Measurements from ENCODE around the gene CYP26B1. TPM values are rescaled to one million over a fixed set of nuclear protein-coding genes. Genes with fewer than 3 reads are reported as not detected.

CYP26B1 gene
- total and polyA plus RNA-seq, 9 of the 15 experiments (the other 6 are each of a cell fraction or from before 2014, with no cell fraction given) = 0.01 to 0.13 (median 0.04) TPM; not detected in 6

DNA sequence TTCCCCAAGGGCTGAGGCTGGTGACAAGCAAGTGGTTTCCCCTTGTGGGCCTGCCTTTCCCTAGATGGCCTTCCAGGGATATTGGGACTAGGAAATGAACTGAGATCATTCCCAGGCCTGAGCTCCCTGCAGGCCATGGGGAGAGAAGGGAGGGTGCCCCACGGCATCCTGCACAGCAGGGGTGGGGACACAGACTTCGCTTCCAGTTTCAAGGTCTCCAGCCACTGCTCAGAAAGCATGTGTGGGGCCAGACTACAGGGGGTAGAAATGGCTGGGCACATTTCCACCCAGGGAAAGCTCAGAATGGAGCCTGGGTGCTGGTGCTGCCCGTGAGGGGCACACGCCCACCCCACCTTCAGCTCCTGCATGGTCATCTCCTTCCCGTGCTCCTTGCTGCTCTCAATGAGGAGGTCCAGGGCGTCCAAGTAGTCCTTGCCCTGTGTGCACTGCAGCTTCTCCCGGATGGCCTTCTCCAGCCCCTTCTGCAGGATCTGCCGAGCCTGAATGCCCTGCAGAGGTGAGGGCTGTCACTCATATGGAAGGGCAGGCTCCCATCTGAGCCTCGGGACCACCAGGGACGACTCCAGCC, 13.2 kb downstream of the CYP26B1 start:
- ATAC-seq = no peak
- FAIRE-seq = no peak
- in situ Hi-C loops (cut with MboI) = no loop called here

DNA sequence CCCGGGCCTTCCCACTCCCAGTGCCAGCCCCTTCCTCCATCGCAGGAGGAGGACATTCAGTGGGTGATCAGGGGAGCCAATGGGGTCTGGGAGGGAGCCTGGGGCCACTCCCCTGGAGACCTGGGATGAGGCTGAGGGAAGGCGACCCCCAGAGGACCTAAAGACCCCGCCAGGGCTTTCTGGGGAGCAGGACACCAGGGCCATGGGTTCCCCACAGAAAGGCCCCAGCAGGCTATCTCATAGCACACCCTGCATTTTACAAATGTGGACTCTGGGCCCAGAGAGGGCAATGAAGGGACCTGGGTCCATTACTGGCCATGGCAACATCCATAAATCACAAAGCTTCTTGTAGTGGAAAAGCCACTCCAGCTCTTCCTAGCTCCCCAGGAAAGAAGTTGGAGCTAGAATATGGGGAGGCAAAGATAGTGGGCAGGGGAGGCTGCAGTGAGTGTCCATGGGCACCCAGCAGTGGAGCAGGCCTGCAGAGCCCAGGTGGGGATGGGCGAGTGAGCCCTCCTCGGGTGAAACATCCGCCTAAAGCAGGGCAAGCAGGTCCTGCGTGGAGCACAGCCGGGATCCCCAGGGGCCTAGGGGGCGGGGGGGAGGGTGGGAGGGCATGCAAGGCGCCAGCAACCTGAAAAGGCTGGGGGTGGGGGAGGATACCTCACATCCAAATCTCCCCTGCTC, 13.8 kb downstream of the CYP26B1 start:
- ATAC-seq (no peak), FAIRE-seq (no peak), DNase-seq (ENCODE audit: extremely low read depth in 1 of 4, low spot score in 3 of 4) (no peak)
- H4K20me1 ChIP-seq (replicated peaks; ENCODE audit: control insufficient read depth, insufficient read depth, low read length) = peaks cover 2% of the 10 kb centered on the region; the same call in 1 of the 2 replicates
- BruUV-seq (replicated peaks) = no TSS peak
- H3K79me2 ChIP-seq (ENCODE audit: control insufficient read depth, insufficient read depth, low read length) = no peaks in the 10 kb centered on the region
- no peak overlapping the region for H3K4me2 ChIP-seq (ENCODE audit: insufficient read depth, low read length)
- H3K9me3 ChIP-seq (replicated peaks; ENCODE audit: control insufficient read depth, insufficient read depth, low read depth, low read length) = no peaks in the 10 kb centered on the region
- no peak overlapping the region for H3K9ac ChIP-seq (ENCODE audit: insufficient read depth in 1 of 2, low read depth in 2 of 2, low read length in 2 of 2)
- H3K4me3 ChIP-seq = no peak overlapping the region
- no peaks in the 10 kb centered on the region for H3K36me3 ChIP-seq (ENCODE audit: control insufficient read depth, insufficient read depth, low read length)
- intact Hi-C loops (cut with micrococcal nuclease) = no loop called here
- ChIA-PET CTCF (ENCODE audit: low intra/inter-chr PET ratio) (no interaction called here), POLR2A (no interaction called here)
- in situ Hi-C loops (cut with MboI) = no loop called here
- H2AFZ ChIP-seq (ENCODE audit: low read depth, low read length) = no peak overlapping the region
- H3K9me1 ChIP-seq (ENCODE audit: control insufficient read depth, insufficient read depth, low read length) = peaks cover 5% of the 10 kb centered on the region
- H3K27me3 ChIP-seq (ENCODE audit: control insufficient read depth in 2 of 2, insufficient read depth in 2 of 2, low read length in 2 of 2) = peaks cover 2 to 43% of the 10 kb centered on the region in 2 experiments; a peak in 2 of 5 replicates
- 0% methylated on average over 7 of the region's 11 CpGs for WGBS (ENCODE audit: insufficient coverage, low coverage, missing lambda C conversion rate)
- H3K4me1 ChIP-seq (replicated peaks in 1 of 2; ENCODE audit: control insufficient read depth in 2 of 2, insufficient read depth in 2 of 2, low read length in 2 of 2) = peaks cover 0 to 14% of the 10 kb centered on the region in 2 experiments; a peak in 2 of 5 replicates
- no peak overlapping the region for H3K27ac ChIP-seq (ENCODE audit: extremely low read depth, low read depth, low read length)
- TF ChIP-seq PHF20 (IDR thresholded peaks at IDR 0.05; ENCODE audit: partially characterized antibody) (no peak), MYBL2 (IDR thresholded peaks at IDR 0.05; ENCODE audit: low read depth) (no peak), MYBL2 (CRISPR knock-in tag; IDR thresholded peaks at IDR 0.05; ENCODE audit: borderline replicate concordance) (no peak), PKNOX1 (IDR thresholded peaks at IDR 0.05) (no peak), THRA (IDR thresholded peaks at IDR 0.05) (no peak), ILK (tag; IDR thresholded peaks at IDR 0.05; ENCODE audit: borderline replicate concordance, low read depth) (no peak), ZNF174 (CRISPR knock-in tag; IDR thresholded peaks at IDR 0.05) (no peak)
- TF ChIP-seq, protein P1, sequence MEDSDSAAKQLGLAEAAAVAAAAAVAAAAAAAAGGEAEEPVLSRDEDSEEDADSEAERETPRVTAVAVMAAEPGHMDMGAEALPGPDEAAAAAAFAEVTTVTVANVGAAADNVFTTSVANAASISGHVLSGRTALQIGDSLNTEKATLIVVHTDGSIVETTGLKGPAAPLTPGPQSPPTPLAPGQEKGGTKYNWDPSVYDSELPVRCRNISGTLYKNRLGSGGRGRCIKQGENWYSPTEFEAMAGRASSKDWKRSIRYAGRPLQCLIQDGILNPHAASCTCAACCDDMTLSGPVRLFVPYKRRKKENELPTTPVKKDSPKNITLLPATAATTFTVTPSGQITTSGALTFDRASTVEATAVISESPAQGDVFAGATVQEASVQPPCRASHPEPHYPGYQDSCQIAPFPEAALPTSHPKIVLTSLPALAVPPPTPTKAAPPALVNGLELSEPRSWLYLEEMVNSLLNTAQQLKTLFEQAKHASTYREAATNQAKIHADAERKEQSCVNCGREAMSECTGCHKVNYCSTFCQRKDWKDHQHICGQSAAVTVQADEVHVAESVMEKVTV (CRISPR knock-in tag; IDR thresholded peaks at IDR 0.05) = no peak

More for the DNA sequence above, 13.2 kb downstream of the CYP26B1 start:
- no peak overlapping the region for H3K27ac ChIP-seq (ENCODE audit: extremely low read depth, low read depth, low read length)
- WGBS (ENCODE audit: insufficient coverage, low coverage, missing lambda C conversion rate) = 0% methylated on average over 10 of the region's 10 CpGs
- H3K9me3 ChIP-seq (replicated peaks; ENCODE audit: control insufficient read depth, insufficient read depth, low read depth, low read length) = no peaks in the 10 kb centered on the region
- intact Hi-C loops (cut with micrococcal nuclease) = no loop called here
- no peak overlapping the region for H2AFZ ChIP-seq (ENCODE audit: low read depth, low read length)
- no peak overlapping the region for H3K4me2 ChIP-seq (ENCODE audit: insufficient read depth, low read length)
- no peaks in the 10 kb centered on the region for H3K36me3 ChIP-seq (ENCODE audit: control insufficient read depth, insufficient read depth, low read length)
- peaks cover 2 to 43% of the 10 kb centered on the region in 2 experiments; a peak in 2 of 5 replicates for H3K27me3 ChIP-seq (ENCODE audit: control insufficient read depth in 2 of 2, insufficient read depth in 2 of 2, low read length in 2 of 2)
- no peaks in the 10 kb centered on the region; the same call in 1 of the 2 replicates for H4K20me1 ChIP-seq (replicated peaks; ENCODE audit: control insufficient read depth, insufficient read depth, low read length)
- no peak overlapping the region for H3K4me3 ChIP-seq
- TF ChIP-seq SMARCB1 (IDR thresholded peaks at IDR 0.05; ENCODE audit: insufficient read length, low read depth) = no peak
- TF ChIP-seq KAT8 (IDR thresholded peaks at IDR 0.05; ENCODE audit: low read depth) = no peak
- no peak for TF ChIP-seq SUPT5H (IDR thresholded peaks at IDR 0.05)
- no peak for TF ChIP-seq BCOR (IDR thresholded peaks at IDR 0.05)
- no peak for TF ChIP-seq ZNF79 (CRISPR knock-in tag; IDR thresholded peaks at IDR 0.05; ENCODE audit: low read depth)
- no peak for TF ChIP-seq CHD1 (IDR thresholded peaks at IDR 0.05; ENCODE audit: low read length)
- no peak for TF ChIP-seq ZNF324 (CRISPR knock-in tag; IDR thresholded peaks at IDR 0.05)
- H3K9me1 ChIP-seq (ENCODE audit: control insufficient read depth, insufficient read depth, low read length) = peaks cover 5% of the 10 kb centered on the region
- POLR2A ChIA-PET = no interaction called here
- no peak overlapping the region for H3K9ac ChIP-seq (ENCODE audit: insufficient read depth in 1 of 2, low read depth in 2 of 2, low read length in 2 of 2)
- H3K4me1 ChIP-seq (replicated peaks in 1 of 2; ENCODE audit: control insufficient read depth in 2 of 2, insufficient read depth in 2 of 2, low read length in 2 of 2) = peaks cover 0 to 17% of the 10 kb centered on the region in 2 experiments; a peak in 2 of 5 replicates
- no TSS peak for BruUV-seq (replicated peaks)
- CTCF ChIA-PET (ENCODE audit: low intra/inter-chr PET ratio) = no interaction called here
- no peak for DNase-seq (ENCODE audit: extremely low read depth in 1 of 4, low spot score in 3 of 4)
- no peaks in the 10 kb centered on the region for H3K79me2 ChIP-seq (ENCODE audit: control insufficient read depth, insufficient read depth, low read length)
